ENCODE measurements around the gene GBX2. TPM values are rescaled to one million over a fixed set of nuclear protein-coding genes. Genes with fewer than 3 reads are reported as not detected.

GBX2 gene
- total and polyA plus RNA-seq, 2 donors (not counting 1 experiment from before 2014, with no cell fraction given): not detected

- 96% methylated on average over 7 of the region's 7 CpGs for WGBS (ENCODE audit: insufficient coverage)
Observed at GRCh38 chr2:236216711-236217110, 48.5 kb upstream of the GBX2 start.

GRCh38 chr2:236215761-236216333 is 47.7 kb upstream of the GBX2 start:
- CTCF ChIA-PET: no interaction called here

More at GRCh38 chr2:236216711-236217110, 48.5 kb upstream of the GBX2 start:
- no peak overlapping the region for H3K27ac Mint-ChIP-seq
- H3K36me3 ChIP-seq (replicated peaks in 1 of 2; ENCODE audit: control extremely low read depth in 1 of 2, control insufficient read depth in 1 of 2, extremely low read depth in 1 of 2, insufficient read depth in 2 of 2, low read length in 1 of 2): no peaks in the 10 kb centered on the region
- no peak overlapping the region for H3K4me3 ChIP-seq (ENCODE audit: control extremely low read depth in 1 of 5, extremely low read depth in 1 of 5, insufficient read depth in 1 of 5, low read depth in 2 of 5, low read length in 4 of 5)
- H3K4me2 ChIP-seq (replicated peaks; ENCODE audit: low read depth, low read length, poor library complexity, severe bottlenecking): no peak overlapping the region
- ATAC-seq (ENCODE audit: low read depth): no peak
- ChIA-PET CTCF (no interaction called here), POLR2A (no interaction called here)
- no peaks in the 10 kb centered on the region for H3K4me1 ChIP-seq (ENCODE audit: control insufficient read depth in 2 of 2, insufficient read depth in 2 of 2, low read length in 2 of 2)
- intact Hi-C loops (cut with micrococcal nuclease): no loop called here
- H2AFZ ChIP-seq (ENCODE audit: insufficient read depth, low read depth, low read length, poor library complexity, severe bottlenecking): no peak overlapping the region
- H3K27me3 ChIP-seq (replicated peaks in 1 of 4; ENCODE audit: control extremely low read depth in 1 of 4, control insufficient read depth in 3 of 4, insufficient read depth in 4 of 4, low read length in 3 of 4): no peaks in the 10 kb centered on the region
- H3K4me1 Mint-ChIP-seq: no peaks in the 10 kb centered on the region
- H3K9ac ChIP-seq (ENCODE audit: low read length): no peak overlapping the region
- H3K9me3 ChIP-seq (ENCODE audit: control extremely low read depth in 1 of 3, control insufficient read depth in 2 of 3, insufficient read depth in 1 of 3, low read length in 2 of 3): peaks cover 0 to 15% (median 0%) of the 10 kb centered on the region in 3 donors
- no peaks in the 10 kb centered on the region for H4K20me1 ChIP-seq (ENCODE audit: control insufficient read depth, insufficient read depth, low read length, poor library complexity, severe bottlenecking)
- DNase-seq: no peak
- no peak overlapping the region for H3K27ac ChIP-seq (ENCODE audit: low read length in 2 of 2)
- H3K79me2 ChIP-seq (ENCODE audit: control insufficient read depth, insufficient read depth, low read length): no peaks in the 10 kb centered on the region
- H3K27me3 Mint-ChIP-seq: peaks cover 17% of the 10 kb centered on the region
- H3K9me3 Mint-ChIP-seq (ENCODE audit: insufficient read depth): no peaks in the 10 kb centered on the region
- no peak for TF ChIP-seq CTCF (IDR thresholded peaks at IDR 0.05)
- no peak overlapping the region for H3K4me3 Mint-ChIP-seq

More at GRCh38 chr2:236215761-236216333, 47.7 kb upstream of the GBX2 start:
- no peaks in the 10 kb centered on the region for H3K4me1 ChIP-seq (ENCODE audit: control insufficient read depth in 2 of 2, insufficient read depth in 2 of 2, low read length in 2 of 2)
- no peak overlapping the region for H3K4me3 ChIP-seq (ENCODE audit: control extremely low read depth in 1 of 5, extremely low read depth in 1 of 5, insufficient read depth in 1 of 5, low read depth in 2 of 5, low read length in 4 of 5)
- H3K9me3 ChIP-seq (ENCODE audit: control extremely low read depth in 1 of 3, control insufficient read depth in 2 of 3, insufficient read depth in 1 of 3, low read length in 2 of 3): peaks cover 0 to 21% (median 0%) of the 10 kb centered on the region in 3 donors
- POLR2A ChIA-PET: no interaction called here
- H3K4me1 Mint-ChIP-seq: no peaks in the 10 kb centered on the region
- H3K79me2 ChIP-seq (ENCODE audit: control insufficient read depth, insufficient read depth, low read length): no peaks in the 10 kb centered on the region
- ATAC-seq (ENCODE audit: low read depth) (no peak), DNase-seq (no peak)
- H3K9me3 Mint-ChIP-seq (ENCODE audit: insufficient read depth): no peaks in the 10 kb centered on the region
- H3K4me2 ChIP-seq (replicated peaks; ENCODE audit: low read depth, low read length, poor library complexity, severe bottlenecking): no peak overlapping the region
- no peak overlapping the region for H2AFZ ChIP-seq (ENCODE audit: insufficient read depth, low read depth, low read length, poor library complexity, severe bottlenecking)
- H3K27ac Mint-ChIP-seq: no peak overlapping the region
- no peaks in the 10 kb centered on the region for H3K27me3 ChIP-seq (replicated peaks in 1 of 4; ENCODE audit: control extremely low read depth in 1 of 4, control insufficient read depth in 3 of 4, insufficient read depth in 4 of 4, low read length in 3 of 4)
- no peaks in the 10 kb centered on the region for H3K36me3 ChIP-seq (replicated peaks in 1 of 2; ENCODE audit: control extremely low read depth in 1 of 2, control insufficient read depth in 1 of 2, extremely low read depth in 1 of 2, insufficient read depth in 2 of 2, low read length in 1 of 2)
- H3K27me3 Mint-ChIP-seq: peaks cover 22% of the 10 kb centered on the region
- H3K4me3 Mint-ChIP-seq: no peak overlapping the region
- H4K20me1 ChIP-seq (ENCODE audit: control insufficient read depth, insufficient read depth, low read length, poor library complexity, severe bottlenecking): no peaks in the 10 kb centered on the region
- intact Hi-C loops (cut with micrococcal nuclease): no loop called here
- WGBS (ENCODE audit: insufficient coverage): 95% methylated on average over 12 of the region's 12 CpGs
- H3K9ac ChIP-seq (ENCODE audit: low read length): no peak overlapping the region
- no peak for TF ChIP-seq EZH2 (IDR thresholded peaks at IDR 0.05; ENCODE audit: borderline replicate concordance, insufficient read depth, low read depth, low read length, poor library complexity, severe bottlenecking)
- no peak for TF ChIP-seq CTCF (IDR thresholded peaks at IDR 0.05)
- no peak overlapping the region for H3K27ac ChIP-seq (ENCODE audit: low read length in 2 of 2)

All from B cell (primary cell).